Measurements from ENCODE around the gene RIC8B.
"Not testable (repeated sequence)": the region's sequence is repeated elsewhere in the genome, so short reads cannot be mapped to it uniquely, and the experiment has no call there.

The RIC8B gene

DNA sequence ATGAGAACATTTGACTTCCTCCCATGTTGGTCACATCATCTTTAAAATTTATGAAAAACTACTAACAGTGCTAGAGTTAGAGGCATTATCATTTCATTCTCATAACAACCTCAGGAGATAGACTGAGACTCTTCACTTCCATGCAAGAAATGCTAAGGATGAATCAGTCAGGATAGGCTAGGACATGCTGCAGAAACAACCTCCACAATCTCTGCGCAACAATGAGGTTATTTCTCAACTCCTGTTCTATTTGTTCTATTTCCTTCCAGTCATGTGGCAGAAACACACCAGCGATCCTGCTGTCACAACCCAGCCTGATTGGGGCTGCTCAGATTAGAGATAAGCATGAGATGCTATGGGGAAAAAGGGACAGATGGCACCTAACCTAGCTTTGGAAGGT, 132.2 kb downstream of the RIC8B start:
- no peak for DNase-seq

DNA sequence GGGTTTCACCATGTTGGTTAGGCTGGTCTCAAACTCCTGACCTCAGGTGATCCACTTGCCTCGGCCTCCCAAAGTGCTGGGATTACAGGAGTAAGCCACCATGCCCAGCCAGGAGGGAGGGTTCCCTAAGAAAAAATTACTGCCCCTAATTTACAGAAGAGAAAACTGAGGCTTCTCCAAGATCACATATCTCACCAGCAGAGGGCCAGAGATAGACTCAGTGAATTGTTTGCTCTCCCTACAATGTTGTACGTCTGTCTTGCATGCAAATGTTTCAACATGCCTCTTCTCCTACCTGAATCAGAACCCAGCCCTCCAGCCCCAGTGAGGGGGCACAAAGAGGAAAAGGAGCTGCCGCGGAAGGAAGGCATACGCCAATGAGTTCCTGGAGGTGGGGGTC, 132.9 kb downstream of the RIC8B start:
- no peak for DNase-seq

- DNase-seq, result no peak
These were observed 133.4 kb downstream of the RIC8B start for GRCh38 chr12:106907846-106908245.

DNA sequence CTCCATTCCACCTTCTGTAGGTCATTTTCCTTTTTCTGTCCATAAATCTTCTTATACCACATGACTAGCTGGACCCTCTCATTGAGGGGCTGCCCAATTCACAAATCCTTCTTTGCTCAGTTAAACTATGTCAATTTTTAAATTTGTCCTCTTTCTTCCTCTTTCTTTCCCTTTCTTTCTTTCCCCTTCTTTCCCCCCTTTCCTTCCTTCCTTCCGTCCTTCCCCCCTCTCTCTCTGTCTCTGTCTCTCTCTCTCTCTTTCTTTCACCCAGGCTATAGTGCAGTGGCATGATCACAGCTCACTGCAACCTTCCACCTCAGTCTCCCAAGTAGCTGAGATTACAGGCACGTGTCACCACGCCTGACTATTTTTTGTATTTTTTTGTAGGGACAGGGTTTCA, 134.1 kb downstream of the RIC8B start:
- DNase-seq, result no peak

GRCh38 chr12:106910202-106910601, 135.7 kb downstream of the RIC8B start:
- no peak for DNase-seq

- no peak for DNase-seq
These were observed 137.1 kb downstream of the RIC8B start for GRCh38 chr12:106911581-106911980.

DNA sequence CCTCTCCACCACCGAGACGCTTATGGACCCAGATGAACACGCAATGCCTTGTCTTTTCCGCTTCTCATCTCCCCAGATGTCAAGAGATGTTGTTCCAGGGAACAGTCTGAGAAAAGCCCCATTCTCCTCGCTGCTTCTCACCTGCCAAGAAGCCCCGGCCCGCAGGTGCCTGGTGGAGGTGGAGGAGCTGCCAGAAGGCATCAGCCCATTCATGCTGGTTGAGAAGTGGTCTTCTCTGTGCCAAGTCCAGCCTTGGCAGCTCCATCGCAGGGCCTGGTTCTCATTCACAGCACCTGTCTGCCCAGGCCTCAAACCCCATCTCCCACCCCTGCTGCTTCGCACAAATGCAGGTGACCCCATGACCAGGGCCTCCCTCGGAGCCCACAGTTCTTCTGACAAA, 139.0 kb downstream of the RIC8B start:
- no peak for DNase-seq

DNA sequence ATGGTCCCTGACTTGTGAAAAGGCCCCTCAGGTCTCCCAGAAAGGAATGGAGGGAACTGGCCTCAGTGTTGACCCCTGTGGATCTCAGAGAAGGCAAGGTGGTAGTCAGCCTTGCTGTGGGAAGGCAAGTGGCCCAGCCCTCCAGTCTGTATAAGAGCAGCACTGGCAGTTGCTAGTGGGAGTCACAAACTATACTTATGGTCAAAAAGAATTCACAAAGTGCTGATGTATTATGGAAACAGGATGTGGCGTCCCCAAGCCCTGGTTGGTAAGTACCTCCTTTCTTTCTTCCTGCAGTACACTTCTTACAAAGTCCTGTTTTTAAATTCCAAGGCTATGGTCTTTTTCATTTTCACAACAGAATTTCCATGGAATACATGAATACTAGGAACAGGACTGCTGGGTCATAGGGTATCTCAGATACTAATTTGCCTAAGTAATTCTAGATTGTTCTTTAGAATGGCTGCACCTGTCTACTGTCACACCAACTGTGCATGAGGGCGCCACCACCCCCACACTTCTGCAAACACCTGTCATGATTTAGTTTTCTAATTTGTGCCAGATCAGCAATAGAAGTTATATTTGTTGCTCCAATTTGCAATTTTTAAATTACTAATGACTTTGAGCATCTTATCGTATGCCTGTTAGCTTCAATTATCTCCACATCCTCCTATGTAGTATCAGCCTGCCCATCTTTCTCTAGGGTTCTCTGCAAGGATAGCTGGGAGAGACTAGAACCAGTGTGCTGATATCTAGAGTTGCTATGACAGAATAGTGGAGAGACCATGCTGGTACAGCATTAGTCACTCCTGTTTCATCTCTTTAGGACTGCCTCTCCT, 140.5 kb downstream of the RIC8B start:
- no peak for DNase-seq

DNA sequence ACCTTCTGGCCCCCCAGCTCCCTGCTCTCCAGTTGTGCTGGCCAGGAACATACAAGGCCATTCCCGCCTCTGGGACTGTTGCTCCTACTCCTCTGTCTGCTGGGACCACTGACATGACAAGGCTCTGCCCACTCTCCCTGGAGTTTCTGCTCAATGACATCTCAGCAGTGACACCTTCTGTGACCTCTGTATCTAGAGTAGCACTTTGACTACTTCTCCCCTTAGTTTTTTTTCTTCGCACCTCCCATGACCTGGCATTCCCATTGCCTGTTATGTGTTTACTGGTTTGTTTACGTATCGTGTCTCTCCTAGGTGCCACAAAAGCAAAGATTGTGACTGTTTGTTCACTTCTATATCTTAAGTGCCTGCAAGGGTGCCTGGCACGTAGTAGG, 141.1 kb downstream of the RIC8B start:
- DNase-seq, result no peak

DNA sequence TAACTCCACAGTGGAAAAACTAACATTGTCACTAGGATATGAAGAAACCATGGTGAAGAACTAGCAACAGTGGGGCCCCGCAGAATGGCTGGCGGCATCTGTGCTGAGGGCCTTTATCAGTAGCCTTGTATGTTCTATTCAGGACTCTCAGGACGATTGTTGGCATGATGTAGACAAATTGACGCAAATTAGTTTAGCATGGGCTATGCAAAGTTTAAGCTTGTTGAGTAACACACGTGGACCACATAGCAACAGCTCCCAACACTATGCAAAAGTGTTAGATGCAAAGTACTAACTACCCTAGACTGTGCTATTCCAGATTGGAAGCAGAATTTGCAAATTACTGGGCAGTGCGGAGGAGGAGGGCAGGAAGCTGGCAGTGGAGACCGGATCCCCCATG, 143.0 kb downstream of the RIC8B start:
- no peak for DNase-seq

DNA sequence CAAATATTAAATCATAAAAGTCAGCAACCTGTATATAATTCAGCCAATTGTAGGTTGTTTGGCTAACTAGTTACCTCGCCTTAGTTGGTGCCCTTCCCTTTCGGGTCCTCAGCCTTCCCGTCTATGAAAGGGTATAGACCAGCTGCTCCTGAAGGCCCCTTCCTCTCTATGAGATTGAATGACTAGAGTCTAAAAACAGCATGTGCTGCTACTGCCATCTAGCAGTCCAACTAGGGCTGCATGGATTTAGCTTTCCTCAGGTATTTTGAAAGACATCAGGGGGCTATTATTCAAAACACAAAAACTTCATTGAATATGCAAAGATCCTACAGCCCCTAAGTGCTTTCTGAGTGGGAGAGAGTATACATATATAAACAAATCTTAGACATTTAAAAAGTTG, 144.3 kb downstream of the RIC8B start:
- peak; percentile 13 for DNase-seq

DNA sequence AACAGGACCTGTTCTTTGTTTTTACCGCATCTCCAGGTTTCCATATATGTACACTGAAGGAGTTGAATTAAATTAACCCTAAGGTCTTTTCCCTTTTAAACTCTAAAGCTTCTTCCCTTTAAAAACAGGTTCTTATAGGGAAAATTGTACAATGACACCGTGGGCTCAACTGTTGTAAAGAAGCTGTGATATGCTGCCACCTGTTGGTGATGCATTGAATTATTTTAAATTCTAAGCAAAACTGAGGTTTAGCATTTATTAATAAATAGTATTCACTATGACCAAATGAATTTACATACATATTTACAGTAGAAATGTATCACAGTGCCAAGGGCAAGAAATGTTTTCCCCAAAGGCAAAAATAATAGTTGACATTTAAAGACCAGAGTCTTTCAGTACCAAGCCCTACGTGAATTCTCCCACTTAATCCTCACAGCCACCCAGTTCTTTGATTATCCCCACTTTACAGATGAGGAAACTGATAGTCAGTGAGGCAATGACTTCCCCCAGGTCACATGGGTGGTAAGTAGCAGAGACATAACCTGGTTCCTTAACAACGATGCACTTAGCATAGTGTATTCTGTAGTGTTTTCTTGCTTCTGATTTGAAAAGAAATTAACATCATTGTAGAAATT, 145.5 kb downstream of the RIC8B start:
- DNase-seq, result peak; percentile 55

GRCh38 chr12:106921976-106922375, 147.5 kb downstream of the RIC8B start:
- not testable (repeated sequence) for DNase-seq

- not testable (repeated sequence) for DNase-seq
These were observed 149.1 kb downstream of the RIC8B start for GRCh38 chr12:106923594-106923993.

- no peak for DNase-seq
These were observed 149.9 kb downstream of the RIC8B start for GRCh38 chr12:106924268-106924861.

DNA sequence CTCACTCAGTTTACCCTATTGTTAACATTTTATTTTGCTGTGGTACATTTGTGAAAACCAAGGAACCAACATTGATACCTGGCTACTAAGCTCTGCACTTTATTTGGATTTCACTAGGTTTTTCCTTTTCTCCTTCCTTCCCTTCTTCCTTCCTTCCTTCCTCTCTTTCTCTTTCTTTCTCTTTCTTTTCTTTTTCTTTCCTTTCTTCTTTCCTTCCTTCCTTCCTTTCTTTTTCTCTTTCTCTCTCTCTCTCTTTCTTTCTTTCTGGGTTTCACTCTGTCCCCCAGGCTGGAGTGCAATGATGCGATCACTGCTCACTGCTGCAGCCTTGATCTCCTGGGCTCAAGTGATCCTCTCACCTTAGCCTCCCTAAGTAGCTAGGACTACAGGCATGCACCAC, 152.2 kb downstream of the RIC8B start:
- DNase-seq, result no peak

DNA sequence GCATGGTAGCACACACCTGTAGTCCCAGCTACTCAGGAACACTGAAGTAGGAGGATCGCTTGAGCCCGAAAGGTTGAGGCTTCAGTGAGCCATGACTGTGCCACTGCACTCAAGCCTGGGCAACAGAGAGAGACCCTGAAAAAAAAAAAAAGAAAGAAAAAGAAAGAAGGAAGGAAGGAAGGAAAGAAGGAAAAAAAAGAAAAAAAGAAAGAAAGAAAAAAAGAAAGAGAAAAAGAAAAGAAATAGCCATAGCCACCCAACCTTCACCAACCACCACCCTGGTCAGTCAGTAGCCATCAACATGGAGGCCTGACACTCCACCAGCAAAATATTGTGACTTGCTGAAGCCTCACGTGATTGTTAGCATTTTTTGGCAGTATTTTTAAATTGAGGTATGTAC, 159.8 kb downstream of the RIC8B start:
- DNase-seq, result no peak
